Renal cortical epithelial cell (primary cell): ENCODE results near the gene CASP10. TPM values are rescaled to one million over a fixed set of nuclear protein-coding genes. Genes with fewer than 3 reads are reported as not detected.
"Not testable (repeated sequence)": the region's sequence is repeated elsewhere in the genome, so short reads cannot be mapped to it uniquely, and the experiment has no call there.

Source experiments
- DNase-seq: peaks from one replicate; pipeline ENCODE4 v3.0.0-alpha.2; 2011; ENCODE audit warnings: low read depth
- total RNA-seq: library from RNA; depleted of rRNA; stranded (reverse); fragments of >200 nt; gene quantifications from 2 replicates; pipeline ENCODE4 v1.2.3, GENCODE V29; 2014

The CASP10 gene, protein sequence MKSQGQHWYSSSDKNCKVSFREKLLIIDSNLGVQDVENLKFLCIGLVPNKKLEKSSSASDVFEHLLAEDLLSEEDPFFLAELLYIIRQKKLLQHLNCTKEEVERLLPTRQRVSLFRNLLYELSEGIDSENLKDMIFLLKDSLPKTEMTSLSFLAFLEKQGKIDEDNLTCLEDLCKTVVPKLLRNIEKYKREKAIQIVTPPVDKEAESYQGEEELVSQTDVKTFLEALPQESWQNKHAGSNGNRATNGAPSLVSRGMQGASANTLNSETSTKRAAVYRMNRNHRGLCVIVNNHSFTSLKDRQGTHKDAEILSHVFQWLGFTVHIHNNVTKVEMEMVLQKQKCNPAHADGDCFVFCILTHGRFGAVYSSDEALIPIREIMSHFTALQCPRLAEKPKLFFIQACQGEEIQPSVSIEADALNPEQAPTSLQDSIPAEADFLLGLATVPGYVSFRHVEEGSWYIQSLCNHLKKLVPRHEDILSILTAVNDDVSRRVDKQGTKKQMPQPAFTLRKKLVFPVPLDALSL
- total RNA-seq, result 10.6 and 24.1 TPM in 2 replicates

DNA sequence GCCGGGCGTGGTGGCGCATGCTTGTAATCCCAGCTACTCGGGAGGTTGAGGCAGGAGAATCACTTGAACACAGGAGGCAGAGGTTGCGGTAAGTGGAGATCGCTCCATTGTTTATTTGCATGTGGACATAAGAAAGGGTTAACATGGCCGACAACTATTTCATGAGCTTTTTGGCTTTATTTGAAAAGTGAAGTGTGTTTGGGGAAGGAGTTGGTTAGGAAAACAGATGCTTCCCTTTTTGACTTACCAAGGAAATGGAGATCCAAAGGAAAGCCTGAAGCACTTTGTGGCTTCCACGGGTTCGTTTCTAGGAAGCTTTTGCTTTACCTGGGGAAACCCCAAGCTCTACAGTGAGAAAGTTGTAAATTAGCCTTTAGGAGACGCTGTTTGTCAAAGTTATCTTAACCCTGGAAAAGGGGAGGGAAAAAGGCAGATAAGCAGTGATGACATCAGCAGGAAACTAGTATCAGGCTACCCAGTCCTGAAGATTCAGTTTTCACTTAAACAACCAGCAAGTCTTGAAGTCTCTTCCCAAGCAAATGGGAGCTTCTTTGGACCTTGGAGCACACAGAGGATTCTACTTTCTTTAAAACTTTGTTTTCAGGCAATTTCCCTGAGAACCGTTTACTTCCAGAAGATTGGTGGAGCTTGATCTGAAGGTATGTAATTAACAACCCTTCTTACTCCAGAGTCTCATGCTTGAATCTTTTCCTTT lies at the start of gene CASP10:
Gene CASP10 (plus strand): TSS at position 492 of the 715 bp plus-strand sequence. CDS start 2,637 bp downstream, outside the sequence.
- peak; percentile 94 for DNase-seq

DNA sequence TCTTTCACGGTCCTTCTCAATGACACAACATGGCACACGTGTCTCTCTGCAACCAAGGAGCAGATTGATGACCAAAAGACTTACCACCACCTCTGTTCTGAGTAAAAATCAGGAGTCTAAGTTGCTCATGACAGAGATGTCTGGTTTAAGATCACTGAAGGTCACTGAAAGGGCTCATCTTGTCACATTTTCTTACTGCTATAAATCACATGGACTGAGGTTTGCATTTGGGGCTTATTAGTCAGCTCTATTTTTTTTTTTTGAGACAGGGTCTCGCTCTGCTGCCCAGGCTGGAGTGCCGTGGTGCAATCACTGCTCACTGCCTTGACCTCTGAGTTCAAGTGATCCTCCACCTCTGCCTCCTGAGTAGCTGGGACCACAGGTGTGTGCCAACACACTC lies 47.6 kb upstream of the CASP10 start:
- DNase-seq, result peak; percentile 92

DNA sequence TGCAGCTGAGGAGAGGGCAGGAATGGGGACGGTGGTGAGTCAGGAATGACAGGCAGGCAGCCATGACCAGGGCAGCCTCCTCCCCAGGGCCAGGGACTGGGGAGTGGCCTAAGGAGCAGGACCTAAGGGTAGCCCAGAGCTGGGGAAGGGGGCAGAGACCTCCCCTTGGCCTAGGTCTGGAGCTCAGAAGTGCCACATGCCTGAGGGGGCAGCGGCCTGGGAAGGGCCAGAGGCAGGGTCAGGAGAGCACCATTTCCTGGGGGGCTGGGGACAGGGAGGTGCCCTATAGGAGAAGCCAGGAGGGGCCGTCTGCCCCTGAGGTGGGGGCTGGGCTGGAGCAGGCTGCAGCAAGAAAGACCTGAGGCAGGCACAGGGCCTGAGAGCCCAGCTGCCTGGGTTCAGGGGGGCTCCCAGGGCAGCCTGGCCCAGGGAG lies 46.0 kb upstream of the CASP10 start:
- DNase-seq, result no peak

DNA sequence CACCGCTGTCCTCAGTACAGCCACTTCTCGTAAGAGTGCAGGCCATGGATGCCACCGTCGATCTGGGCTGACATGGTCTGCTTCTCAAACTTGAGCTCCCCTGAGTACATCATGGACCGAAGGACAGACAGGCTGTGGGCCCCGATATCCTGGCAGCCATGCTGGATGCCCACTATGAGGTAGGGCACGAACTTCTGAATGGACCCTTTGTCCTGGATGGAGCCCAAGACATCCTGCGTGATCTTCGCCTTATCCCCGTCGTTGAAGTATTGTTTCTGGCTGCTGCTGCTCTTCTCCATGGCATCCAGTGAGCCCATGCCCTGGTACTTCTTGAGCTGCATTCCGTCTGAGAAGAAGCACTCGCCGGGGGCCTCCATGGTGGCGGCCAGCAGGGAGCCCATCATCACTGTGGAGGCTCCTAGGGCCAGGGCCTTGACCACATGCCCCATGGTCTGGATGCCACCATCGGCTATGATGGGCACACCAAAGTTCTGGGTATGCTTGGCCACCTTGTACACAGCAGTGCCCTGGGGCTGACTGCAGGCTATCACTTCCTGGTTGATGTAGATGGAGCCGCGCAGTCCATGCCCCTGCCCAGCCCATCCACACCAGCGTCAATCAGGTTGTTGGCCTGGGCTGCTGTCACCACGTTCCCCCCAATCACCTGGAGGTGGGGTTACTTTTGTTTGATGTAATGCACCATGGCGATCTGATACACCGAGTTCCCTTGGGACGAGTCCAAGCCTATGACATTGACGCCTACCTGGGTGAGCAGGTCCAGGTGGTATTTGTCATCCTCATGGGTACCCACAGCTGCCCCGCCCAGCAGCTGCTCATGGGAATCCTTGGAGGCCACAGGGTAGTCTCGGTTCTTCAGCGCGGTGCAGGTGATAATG lies 45.2 kb upstream of the CASP10 start:
- DNase-seq, result no peak

DNA sequence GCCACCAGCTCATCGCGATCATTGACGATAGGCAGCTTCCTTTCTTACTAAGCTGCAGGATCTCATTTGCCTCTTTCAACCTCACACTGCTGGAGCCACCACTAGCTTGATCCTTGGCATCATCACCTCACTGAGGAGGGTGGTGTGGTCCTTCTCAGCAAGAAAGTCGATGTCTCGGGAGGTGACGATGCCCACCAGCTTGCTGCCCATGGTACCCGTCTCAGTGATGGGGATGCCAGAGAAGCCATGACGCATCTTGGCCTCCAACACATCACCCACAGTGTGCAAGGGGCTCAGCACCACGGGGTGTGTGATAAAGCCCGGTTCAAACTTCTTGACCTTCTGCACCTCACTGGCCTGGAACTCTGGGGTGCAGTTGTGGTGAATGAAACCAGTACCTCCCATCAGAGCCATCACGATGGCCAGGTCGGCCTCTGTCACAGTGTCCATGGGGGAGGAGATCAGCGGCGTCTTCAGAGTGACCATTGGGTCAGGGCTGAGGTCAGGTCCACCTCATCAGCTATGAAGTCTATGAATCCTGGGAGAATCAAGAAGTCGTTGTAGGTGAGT lies 44.5 kb upstream of the CASP10 start:
- DNase-seq, result no peak

DNA sequence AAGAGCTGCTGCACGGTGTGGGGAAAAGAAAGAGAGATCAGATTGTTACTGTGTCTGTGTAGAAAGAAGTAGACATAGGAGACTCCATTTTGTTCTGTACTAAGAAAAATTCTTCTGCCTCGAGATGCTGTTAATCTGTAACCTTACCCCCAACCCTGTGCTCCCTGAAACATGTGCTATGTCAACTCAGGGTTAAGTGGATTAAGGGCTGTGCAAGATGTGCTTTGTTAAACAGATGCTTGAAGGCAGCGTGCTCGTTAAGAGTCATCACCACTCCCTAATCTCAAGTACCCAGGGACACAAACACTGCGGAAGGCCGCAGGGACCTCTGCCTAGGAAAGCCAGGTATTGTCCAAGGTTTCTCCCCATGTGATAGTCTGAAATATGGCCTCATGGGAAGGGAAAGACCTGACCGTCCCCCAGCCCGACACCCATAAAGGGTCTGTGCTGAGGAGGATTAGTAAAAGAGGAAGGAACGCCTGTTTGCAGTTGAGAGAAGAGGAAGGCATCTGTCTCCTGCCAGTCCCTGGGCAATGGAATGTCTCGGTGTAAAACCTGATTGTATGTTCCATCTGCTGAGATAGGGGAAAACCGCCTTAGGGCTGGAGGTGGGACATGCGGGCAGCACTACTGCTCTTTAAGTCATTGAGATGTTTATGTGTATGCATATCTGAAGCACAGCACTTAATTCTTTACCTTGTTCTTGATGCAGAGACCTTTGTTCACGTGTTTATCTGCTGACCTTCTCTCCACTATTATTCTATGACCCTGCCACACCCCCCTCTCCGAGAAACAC lies 43.8 kb upstream of the CASP10 start:
- DNase-seq, result not testable (repeated sequence)

DNA sequence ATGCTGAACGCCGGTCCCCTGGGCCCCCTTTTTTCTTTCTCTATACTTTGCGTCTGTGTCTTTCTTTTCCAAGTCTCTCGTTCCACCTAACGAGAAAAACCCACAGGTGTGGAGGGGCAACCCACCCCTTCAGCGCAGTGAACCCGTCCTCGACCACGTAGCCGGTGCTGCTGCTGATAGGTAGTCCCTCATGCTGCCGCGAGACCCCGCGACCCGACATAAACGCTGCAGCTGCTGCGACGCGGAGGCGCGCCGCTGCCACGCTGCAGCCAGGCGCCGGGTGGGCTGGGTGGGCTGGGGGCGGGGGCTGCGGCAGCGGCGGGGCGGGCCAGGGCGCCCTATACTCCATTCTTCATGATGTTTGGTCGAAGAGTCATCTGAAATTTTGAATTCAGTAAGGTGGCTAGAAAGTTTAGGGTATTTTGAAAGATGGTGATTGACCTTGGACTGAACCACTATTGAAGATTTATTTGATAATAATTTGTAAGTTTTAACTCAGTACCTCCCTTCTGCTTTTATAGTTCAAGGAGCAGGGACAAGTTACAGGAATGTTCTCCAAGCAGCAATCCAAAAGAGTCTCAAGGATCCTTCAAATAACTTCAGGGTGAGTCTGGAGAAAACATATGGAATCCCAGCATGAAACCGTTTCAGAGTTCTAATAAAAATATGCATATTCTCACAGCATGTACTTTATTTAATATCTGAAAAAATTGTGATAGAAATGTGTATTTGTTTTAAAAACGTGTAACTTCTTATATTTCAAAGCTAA lies 42.9 kb upstream of the CASP10 start:
- no peak for DNase-seq

DNA sequence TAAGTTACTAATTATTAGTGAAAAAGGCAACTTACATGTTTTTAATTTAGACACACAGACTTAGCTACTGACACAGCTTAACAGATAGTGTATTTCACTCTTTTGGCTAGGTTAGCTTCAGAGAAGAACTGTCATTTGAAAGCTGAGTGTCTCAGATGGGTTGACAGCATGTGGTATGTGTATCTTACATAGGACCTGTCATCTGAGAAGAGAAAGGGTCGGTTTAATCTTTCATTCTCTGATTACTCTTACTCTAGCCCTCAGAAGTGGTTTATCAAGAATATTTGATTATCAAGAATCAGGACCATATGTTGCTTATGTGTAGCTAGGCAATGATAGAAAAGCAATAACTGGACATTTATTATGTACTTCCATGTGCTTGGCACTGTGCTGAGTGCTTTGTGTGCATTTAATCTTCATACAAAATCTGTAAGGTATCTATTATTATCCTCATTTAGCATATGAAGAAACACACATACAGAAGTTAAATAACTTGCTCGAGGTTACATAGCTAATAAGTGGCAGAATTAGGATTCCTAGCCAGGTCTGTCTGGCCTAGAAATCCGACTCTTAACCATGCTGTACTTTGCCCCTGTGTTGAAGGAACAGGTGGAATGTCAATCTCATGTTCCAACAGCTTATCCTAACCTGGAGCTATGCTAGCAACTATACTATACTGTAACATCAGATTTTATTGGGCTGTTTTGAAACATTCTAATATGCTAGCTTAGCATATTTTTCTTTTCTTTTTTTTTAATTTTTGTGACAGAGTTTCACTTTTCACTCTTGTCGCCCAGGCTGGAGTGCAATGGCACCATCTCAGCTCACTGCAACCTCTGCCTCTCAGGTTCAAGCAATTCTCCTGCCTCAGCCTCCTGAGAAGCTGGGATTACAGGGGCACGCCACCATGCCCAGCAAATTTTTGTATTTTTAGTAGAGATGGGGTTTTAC lies 38.6 kb upstream of the CASP10 start:
- DNase-seq, result no peak

DNA sequence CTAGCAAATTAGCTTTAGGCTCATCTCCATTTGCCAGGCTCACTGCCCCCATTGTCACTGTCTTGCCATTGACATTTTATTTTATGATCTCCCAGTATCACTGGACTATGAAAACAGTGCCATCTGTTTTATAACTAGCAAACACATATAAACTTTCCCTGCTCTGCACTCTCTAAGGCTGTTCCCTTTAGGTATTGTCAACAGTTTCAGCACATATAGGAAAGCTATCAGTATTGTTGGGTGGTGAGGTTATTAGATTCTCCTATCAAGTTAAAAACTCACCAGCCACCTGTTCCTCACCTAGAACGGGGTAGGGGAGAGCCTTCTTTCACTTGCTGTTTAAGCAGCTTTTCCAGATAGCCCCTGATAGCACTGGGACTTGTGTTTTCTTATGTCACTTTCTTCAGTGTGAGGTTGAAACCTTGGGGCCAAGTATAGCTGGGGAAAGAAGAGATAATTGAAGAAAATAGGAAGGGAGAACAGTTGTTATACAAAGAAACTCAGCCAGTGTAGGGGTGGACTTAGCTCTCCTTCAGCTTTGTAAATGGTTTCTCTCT lies 34.4 kb upstream of the CASP10 start:
- no peak for DNase-seq

DNA sequence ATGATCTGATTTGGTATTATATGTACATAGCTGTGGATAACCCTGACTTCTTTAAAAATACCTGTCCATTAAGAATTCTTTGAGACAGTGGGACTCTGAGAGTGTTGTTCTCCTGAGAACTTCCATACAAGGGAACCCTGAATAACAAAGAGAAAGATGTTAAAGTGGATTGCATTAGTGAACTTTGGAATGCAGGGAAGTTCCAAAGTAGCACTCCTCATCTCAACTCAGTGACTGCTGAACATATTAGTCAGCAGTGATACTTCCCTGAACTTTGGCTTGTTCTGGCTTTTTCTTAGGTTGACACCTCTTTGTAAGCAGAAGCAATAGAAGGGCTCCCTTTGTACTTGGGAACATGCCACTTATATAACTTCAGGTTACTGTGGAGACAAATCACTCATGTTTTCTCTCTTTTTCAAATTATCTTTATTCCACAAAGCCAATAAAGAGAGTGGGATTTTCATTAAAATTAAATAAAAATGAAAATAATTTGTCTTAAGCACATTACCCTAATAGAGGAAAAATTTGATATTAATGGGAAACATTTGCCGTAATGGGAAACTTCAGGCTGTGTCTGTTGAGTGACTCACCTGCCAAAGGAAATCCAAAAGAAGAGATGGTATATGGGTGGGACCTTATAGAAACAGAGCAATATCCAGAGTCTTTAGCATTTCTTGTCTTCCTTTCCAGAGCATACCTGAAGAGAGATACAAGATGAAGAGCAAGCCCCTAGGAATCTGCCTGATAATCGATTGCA lies 33.7 kb upstream of the CASP10 start:
- DNase-seq, result peak; percentile 99

DNA sequence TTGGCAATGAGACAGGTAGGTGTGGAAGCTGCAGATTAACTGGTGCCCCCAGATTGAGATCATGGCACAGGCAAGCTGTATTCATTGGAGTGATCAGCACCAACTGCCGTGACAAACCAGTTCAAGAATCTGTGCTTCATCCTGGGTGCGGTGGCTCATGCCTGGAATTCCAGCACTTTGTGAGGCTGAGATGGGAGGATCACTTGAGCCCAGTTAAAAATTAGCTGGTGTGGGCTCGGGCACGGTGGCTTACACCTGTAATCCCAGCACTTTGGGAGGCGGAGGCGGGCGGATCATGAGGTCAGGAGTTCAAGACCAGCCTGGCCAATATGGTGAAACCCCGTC lies 33.1 kb upstream of the CASP10 start:
- DNase-seq, result peak; percentile 93

DNA sequence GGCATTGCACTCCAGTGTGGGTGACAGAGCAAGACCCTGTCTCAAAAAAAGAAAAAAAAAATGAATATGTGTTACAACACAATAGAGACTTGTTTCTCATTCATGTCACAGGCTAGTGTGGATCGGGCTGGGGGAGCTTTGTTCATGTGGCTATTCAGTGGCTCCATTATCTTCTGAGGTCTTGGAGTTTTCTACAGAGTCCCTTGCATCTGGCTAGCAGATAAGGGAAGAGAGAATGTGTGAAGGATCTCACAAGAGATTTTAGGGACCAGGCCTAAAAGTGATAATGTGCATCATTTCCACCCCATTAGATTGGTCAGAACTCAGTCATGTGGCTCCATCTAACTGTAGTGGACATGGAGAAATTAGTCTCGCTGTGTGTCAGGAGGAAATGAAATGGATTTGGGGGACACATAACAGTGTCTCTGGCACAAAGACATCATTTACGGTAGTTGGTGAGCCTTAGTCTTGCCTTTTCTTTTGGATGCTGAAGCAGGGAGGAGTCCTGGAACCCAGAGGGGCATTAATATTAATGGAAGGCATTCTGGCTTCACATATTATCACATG lies 32.4 kb upstream of the CASP10 start:
- no peak for DNase-seq

DNA sequence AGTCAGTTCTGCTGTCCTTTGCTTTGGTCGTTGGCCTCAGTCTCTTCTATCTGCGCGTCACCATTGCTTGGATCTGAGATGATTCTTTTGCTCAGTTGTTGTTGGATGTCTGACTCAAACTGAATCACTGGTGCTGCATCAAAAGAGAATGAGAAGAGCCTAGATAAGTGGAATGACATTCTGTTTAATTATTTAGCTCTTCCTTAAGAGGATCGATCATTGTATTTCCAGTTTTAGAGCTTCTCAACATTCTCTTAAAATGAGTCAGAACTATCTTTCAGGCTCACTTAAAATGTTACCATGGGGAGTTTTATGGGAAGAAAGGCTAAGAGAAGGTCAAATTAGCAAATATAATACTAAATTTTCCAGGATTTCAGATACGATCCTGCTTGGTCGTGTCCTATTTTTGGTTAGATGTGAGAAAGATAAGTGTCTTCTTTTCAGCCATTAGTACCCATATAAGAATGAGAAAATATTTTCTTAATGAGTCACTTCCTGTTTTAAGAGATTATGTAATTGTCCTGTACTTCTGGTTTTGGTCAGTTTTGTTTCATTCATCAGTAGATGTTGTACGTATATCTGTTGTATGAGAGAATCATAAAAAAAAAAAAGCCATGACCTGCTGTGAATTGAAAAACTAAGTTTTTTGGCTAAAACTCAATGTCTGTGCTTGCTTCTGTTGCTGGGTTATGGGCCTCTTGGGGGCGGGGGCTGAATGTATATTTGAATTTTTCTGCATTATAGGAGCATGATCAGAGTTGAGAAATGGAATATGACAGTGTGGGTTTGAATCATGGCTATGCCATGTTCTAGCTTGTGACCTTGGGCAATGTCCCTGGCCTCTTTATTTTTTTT lies 31.6 kb upstream of the CASP10 start:
- DNase-seq, result peak; percentile 96

DNA sequence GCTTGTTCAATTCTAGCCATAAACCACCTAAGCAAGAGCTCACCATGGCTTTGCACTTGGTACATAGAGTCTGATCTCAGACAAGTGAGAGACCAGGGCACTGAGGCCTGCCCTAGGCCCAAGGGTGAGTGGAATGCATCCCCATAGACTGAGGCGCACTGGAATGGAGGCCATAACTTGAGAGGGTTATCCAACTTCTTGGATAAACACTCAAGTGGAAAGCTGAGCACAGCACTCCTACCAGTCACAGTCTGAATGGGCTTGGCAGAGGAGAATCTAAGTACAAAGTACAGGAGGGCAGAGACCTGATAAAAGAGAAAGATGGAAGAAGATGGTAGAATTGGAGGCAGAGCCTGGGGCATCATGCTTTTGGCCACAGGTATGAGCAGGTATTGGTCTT lies 30.4 kb upstream of the CASP10 start:
- no peak for DNase-seq

DNA sequence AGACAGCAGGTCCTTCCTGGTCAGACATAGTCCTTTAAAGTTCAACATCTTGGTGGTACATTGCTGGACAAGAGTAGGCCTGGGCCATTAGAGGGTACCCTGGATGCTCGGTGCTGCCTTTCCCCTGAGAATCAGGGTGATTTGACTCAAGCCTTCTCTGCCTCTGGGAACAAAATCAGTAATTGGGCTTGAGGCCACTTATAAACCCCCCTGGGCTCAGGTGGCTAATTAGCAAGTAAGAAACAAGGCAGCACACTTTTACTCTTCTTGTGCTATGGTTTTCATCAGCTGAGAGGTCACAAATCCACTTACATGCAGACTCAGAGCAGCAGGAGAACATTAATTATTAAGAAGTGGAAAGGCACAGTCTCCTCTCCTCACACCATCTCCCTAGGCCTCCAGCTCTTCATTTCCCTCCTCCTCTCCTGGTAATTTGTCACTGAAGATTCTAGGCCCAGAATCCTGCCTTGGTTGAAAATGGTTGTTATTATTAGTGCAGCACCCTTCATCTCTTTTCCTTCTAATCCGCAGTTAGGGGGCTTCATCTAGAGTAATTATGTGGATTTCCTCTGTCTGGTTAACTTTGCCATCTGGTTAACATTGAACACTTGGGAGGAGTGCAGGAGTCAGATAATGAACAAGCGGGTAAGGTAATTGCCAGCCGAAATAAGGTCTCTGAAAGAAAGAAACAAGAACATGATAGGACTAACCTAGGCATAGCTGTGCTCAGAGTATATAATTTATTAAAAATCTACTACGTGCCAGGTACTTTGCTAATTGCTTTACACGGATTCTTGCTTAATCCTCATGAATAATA lies 29.7 kb upstream of the CASP10 start:
- DNase-seq, result no peak
